Measurements from ENCODE around the gene ISL1.

- TF ChIP-seq SUZ12 (IDR thresholded peaks at IDR 0.05; ENCODE audit: extremely low read depth, insufficient read depth, insufficient read length), result no peak
- no peak for TF ChIP-seq ZNF274 (IDR thresholded peaks at IDR 0.05; ENCODE audit: low read depth, low read length)
These were observed 5.8 kb upstream of the ISL1 start for GRCh38 chr5:51377151-51378060.
